Thyroid gland (tissue), 4 donors: ENCODE results near the gene ZNF783.

Experiments
- POLR2A ChIP-seq, 2 donors: fragments of 450-650 bp; IDR thresholded peaks; one replicate each; pipeline ENCODE4 v1.6.1; 2017; ENCODE audit warnings: antibody characterized with exemption in 2 of 2, mild to moderate bottlenecking in 2 of 2, moderate library complexity in 1 of 2
- TF ChIP-seq, protein P1 (sequence below), 6 experiments: fragments of 200-600 bp in 3 of 6; fragments of 450-650 bp in 3 of 6; sonication (generic) in 3 of 6; IDR thresholded peaks; one replicate each; pipeline ENCODE4 v1.5.1; 2016 to 2019; ENCODE audit warnings: antibody characterized with exemption in 6 of 6, mild to moderate bottlenecking in 2 of 6, inconsistent platforms in 1 of 6, moderate library complexity in 1 of 6

DNA sequence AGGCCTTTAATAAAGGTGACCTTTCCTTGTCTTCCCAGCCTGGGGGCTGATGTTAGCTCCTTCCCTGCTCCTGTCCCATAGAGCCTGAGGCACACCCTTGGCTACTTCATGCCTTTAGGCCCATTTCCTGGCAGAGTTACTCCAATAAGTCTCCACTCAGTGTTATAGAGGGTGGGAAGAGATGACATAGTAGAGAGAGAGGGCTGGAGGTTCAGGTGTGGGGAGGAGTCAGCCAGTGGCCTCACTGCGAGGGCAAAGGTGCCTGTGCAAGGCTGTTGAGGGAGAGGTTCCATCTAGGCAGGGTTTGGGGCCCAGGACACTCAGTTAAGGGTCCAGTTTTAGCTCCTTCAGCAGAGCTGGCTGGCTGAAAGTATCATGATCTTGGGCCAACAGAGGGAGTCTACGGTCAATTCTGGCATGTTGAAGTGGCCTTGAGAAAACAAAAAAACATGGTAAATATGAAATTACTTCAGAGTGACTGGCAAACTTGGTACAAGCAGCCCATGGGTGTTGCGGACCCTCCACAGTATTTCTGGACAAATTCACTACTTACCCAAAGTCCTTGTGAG, 67.9 kb downstream of the ZNF783 start:
- TF ChIP-seq, protein P1, sequence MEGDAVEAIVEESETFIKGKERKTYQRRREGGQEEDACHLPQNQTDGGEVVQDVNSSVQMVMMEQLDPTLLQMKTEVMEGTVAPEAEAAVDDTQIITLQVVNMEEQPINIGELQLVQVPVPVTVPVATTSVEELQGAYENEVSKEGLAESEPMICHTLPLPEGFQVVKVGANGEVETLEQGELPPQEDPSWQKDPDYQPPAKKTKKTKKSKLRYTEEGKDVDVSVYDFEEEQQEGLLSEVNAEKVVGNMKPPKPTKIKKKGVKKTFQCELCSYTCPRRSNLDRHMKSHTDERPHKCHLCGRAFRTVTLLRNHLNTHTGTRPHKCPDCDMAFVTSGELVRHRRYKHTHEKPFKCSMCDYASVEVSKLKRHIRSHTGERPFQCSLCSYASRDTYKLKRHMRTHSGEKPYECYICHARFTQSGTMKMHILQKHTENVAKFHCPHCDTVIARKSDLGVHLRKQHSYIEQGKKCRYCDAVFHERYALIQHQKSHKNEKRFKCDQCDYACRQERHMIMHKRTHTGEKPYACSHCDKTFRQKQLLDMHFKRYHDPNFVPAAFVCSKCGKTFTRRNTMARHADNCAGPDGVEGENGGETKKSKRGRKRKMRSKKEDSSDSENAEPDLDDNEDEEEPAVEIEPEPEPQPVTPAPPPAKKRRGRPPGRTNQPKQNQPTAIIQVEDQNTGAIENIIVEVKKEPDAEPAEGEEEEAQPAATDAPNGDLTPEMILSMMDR (IDR thresholded peaks at IDR 0.05): no peak
- TF ChIP-seq POLR2A (IDR thresholded peaks at IDR 0.05): no peak
